CD14-positive monocyte (primary cell): ENCODE data around the gene SNN. TPM values are rescaled to one million over a fixed set of nuclear protein-coding genes. Genes with fewer than 3 reads are reported as not detected.

Experiments
- DNase-seq, 3 donors: peaks; one replicate each; pipeline ENCODE4 v3.0.0-alpha.2; 2011 to 2022
- H2AFZ ChIP-seq: 2 replicates; pipeline ENCODE4 v1.6.0; 2012; ENCODE audit warnings: mild to moderate bottlenecking, low read depth, low read length, inconsistent platforms; ENCODE audit not compliant: insufficient read depth, poor library complexity, severe bottlenecking
- H3K27ac ChIP-seq, 2 donors: 1 replicate in 1 of 2; 2 replicates in 1 of 2; pipeline ENCODE4 v1.5.1; 2012 to 2013; ENCODE audit warnings: low read length in 2 of 2, control low read depth in 1 of 2, inconsistent platforms in 1 of 2, low read depth in 1 of 2, mild to moderate bottlenecking in 1 of 2
- H3K27me3 ChIP-seq, 2 donors: one replicate each; pipeline versions ENCODE4 v1.6.0 to v1.6.1; 2011 to 2013; ENCODE audit warnings: low read length in 2 of 2; ENCODE audit not compliant: control insufficient read depth in 2 of 2, insufficient read depth in 2 of 2
- H3K36me3 ChIP-seq, 2 donors: replicated peaks in 1 of 2; 1 replicate in 1 of 2; 2 replicates in 1 of 2; pipeline versions ENCODE4 v1.5.1 to v1.6.1; 2012 to 2013; ENCODE audit warnings: low read length in 2 of 2, control low read depth in 1 of 2, inconsistent platforms in 1 of 2, mild to moderate bottlenecking in 1 of 2; ENCODE audit not compliant: insufficient read depth in 2 of 2, control insufficient read depth in 1 of 2
- H3K4me1 ChIP-seq, 2 donors: 1 replicate in 1 of 2; 2 replicates in 1 of 2; pipeline versions ENCODE4 v1.5.1 to v1.6.1; 2012 to 2013; ENCODE audit warnings: low read length in 2 of 2, control low read depth in 1 of 2, inconsistent platforms in 1 of 2, mild to moderate bottlenecking in 1 of 2, moderate library complexity in 1 of 2; ENCODE audit not compliant: insufficient read depth in 2 of 2, control insufficient read depth in 1 of 2
- H3K4me2 ChIP-seq: replicated peaks from 2 replicates; pipeline ENCODE3; 2012; ENCODE audit warnings: low read length, moderate library complexity, mild to moderate bottlenecking; ENCODE audit not compliant: poor library complexity, severe bottlenecking; ENCODE audit errors: extremely low read depth
- H3K4me3 ChIP-seq, 3 experiments: fragments of 200-600 bp in 1 of 3; sonication (generic) in 1 of 3; replicated peaks in 1 of 3; 1 replicate in 2 of 3; 2 replicates in 1 of 3; pipeline ENCODE4 v1.5.1; 2011 to 2013; ENCODE audit warnings: low read length in 3 of 3, mild to moderate bottlenecking in 3 of 3, control low read depth in 2 of 3, low read depth in 2 of 3, inconsistent platforms in 1 of 3, moderate library complexity in 1 of 3
- H3K79me2 ChIP-seq: 2 replicates; pipeline ENCODE4 v1.6.0; 2012; ENCODE audit warnings: mild to moderate bottlenecking, control low read depth, inconsistent platforms, low read length, moderate library complexity; ENCODE audit not compliant: insufficient read depth
- H3K9ac ChIP-seq: 2 replicates; pipeline ENCODE4 v1.6.0; 2017; ENCODE audit warnings: low read length, mild to moderate bottlenecking; ENCODE audit not compliant: insufficient read depth, poor library complexity, severe bottlenecking
- H3K9me3 ChIP-seq, 2 donors: replicated peaks in 1 of 2; 1 replicate in 1 of 2; 2 replicates in 1 of 2; pipeline versions ENCODE4 v1.5.1 to v1.6.1; 2012 to 2013; ENCODE audit warnings: low read length in 2 of 2, control low read depth in 1 of 2; ENCODE audit not compliant: control insufficient read depth in 1 of 2, insufficient read depth in 1 of 2
- H4K20me1 ChIP-seq: 2 replicates; pipeline ENCODE4 v1.6.0; 2012; ENCODE audit warnings: mild to moderate bottlenecking, low read length, control low read depth, moderate library complexity; ENCODE audit not compliant: insufficient read depth
- H3K27ac Mint-ChIP-seq, 7 donors: one replicate each; pipeline ENCODE4 v1.8.0; 2020; ENCODE audit warnings: mild to moderate bottlenecking in 7 of 7, mixed read lengths in 7 of 7, moderate library complexity in 6 of 7, inconsistent platforms in 2 of 7
- H3K27me3 Mint-ChIP-seq, 3 donors: one replicate each; pipeline ENCODE4 v1.8.0; 2021 to 2022; ENCODE audit warnings: low read depth in 3 of 3, mild to moderate bottlenecking in 3 of 3, mixed read lengths in 3 of 3, moderate library complexity in 3 of 3, inconsistent platforms in 1 of 3
- H3K36me3 Mint-ChIP-seq, 2 donors: one replicate each; pipeline ENCODE4 v1.8.0; 2020; ENCODE audit warnings: mixed read lengths in 2 of 2, inconsistent platforms in 1 of 2, mild to moderate bottlenecking in 1 of 2
- H3K4me1 Mint-ChIP-seq: one replicate; pipeline ENCODE4 v1.8.0; 2020; ENCODE audit warnings: mild to moderate bottlenecking, mixed read lengths
- H3K4me3 Mint-ChIP-seq, 2 donors: one replicate each; pipeline ENCODE4 v1.8.0; 2020; ENCODE audit warnings: mild to moderate bottlenecking in 2 of 2, mixed read lengths in 2 of 2, moderate library complexity in 1 of 2
- H3K9me3 Mint-ChIP-seq, 7 donors: one replicate each; pipeline ENCODE4 v1.8.0; 2020 to 2022; ENCODE audit warnings: mixed read lengths in 7 of 7, mild to moderate bottlenecking in 6 of 7, moderate library complexity in 6 of 7, inconsistent platforms in 2 of 7
- CTCF ChIP-seq: fragments of 200-600 bp; IDR thresholded peaks from one replicate; pipeline ENCODE4 v1.8.0; 2022; ENCODE audit warnings: antibody characterized with exemption, mild to moderate bottlenecking
- WGBS: methylation state at CpG from one replicate; pipeline ENCODE4 v1.1.5; 2013; ENCODE audit warnings: missing lambda C conversion rate; ENCODE audit not compliant: insufficient coverage; 5-methylcytosine and 5-hydroxymethylcytosine counted together
- intact Hi-C, 2 donors: fragments of 100-400 bp; cut with micrococcal nuclease; formaldehyde crosslinking; loops; one replicate each; pipeline versions ENCODE4 v1.15.0 to v1.15.1; 2023
- polyA plus RNA-seq, 3 donors: library from polyadenylated mRNA; depleted of rRNA in 1 of 3; unstranded in 2 of 3; stranded (reverse) in 1 of 3; fragments of 300-500 nt in 2 of 3; fragments of >200 nt in 1 of 3; fragmentation: Illumina TruSeq in 2 of 3; gene quantifications; 1 replicate in 2 of 3; 2 replicates in 1 of 3; pipeline ENCODE4 v1.2.3, GENCODE V29; 2012 to 2021

The SNN gene
- polyA plus RNA-seq, 3 donors: 89.4 to 111 (median 91.7) TPM

GRCh38 chr16:11689031-11689840 lies 21.0 kb downstream of the SNN start:
- peak overlapping the region; percentile 29 for H3K9ac ChIP-seq
- H4K20me1 ChIP-seq: no peaks in the 10 kb centered on the region
- WGBS: no CpG with 5 or more reads among the region's 3 CpGs
- H3K27me3 ChIP-seq: no peaks in the 10 kb centered on the region
- H2AFZ ChIP-seq: peak overlapping the region; percentile 21
- Mint-ChIP-seq H3K4me1 (peaks cover 20% of the 10 kb centered on the region), H3K36me3 (peaks cover 73 to 82% of the 10 kb centered on the region in 2 donors), H3K27me3 (peaks cover 0 to 1% (median 0%) of the 10 kb centered on the region in 3 donors), H3K9me3 (no peaks in the 10 kb centered on the region), H3K4me3 (peak overlapping the region; percentile 45 to 62), H3K27ac (peak overlapping the region; percentile 83 to 95 (median 92))
- no peak for TF ChIP-seq CTCF
- H3K4me2 ChIP-seq: peak overlapping the region; percentile 35
- peaks cover 56 to 79% of the 10 kb centered on the region in 2 donors for H3K36me3 ChIP-seq
- H3K9me3 ChIP-seq: no peaks in the 10 kb centered on the region
- peak overlapping the region; percentile 65 to 80 for H3K27ac ChIP-seq
- peaks cover 23 to 25% of the 10 kb centered on the region in 2 donors for H3K4me1 ChIP-seq
- peaks cover 41% of the 10 kb centered on the region for H3K79me2 ChIP-seq
- DNase-seq: peak; percentile 66 to 82 (median 82)
- intact Hi-C loops: no loop called here
- peak overlapping the region in 1 of 3 experiments; percentile 53 for H3K4me3 ChIP-seq

DNA sequence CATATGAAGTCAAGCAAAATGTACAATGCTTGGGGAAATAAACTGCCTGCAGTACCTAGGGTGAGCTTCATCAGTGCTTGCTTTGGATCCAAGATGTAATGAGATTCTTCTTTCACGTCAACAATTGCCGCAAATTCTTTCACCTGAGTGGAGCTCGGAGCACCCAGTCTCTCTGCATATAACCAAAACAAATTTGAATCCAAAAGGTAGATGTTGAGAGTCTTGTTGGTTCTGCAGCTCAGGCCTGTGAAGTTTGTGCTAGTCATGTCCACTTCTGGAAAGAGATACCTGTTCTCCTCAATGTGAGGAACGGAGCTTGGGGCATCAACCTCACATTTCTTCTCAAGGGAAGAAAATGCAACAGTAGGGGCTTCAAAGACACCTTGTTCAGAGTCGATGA lies 23.0 kb downstream of the SNN start:
- no peaks in the 10 kb centered on the region for H3K9me3 Mint-ChIP-seq
- H3K4me1 Mint-ChIP-seq: peaks cover 24% of the 10 kb centered on the region
- no peak overlapping the region for H2AFZ ChIP-seq
- peaks cover 23 to 25% of the 10 kb centered on the region in 2 donors for H3K4me1 ChIP-seq
- WGBS: no CpG with 5 or more reads among the region's 5 CpGs
- H3K79me2 ChIP-seq: peaks cover 47% of the 10 kb centered on the region
- H3K9me3 ChIP-seq: no peaks in the 10 kb centered on the region
- H3K27ac Mint-ChIP-seq: no peak overlapping the region
- H3K4me2 ChIP-seq: no peak overlapping the region
- peaks cover 0 to 3% (median 0%) of the 10 kb centered on the region in 3 donors for H3K27me3 Mint-ChIP-seq
- no peak for TF ChIP-seq CTCF
- H3K36me3 ChIP-seq: peaks cover 57 to 79% of the 10 kb centered on the region in 2 donors
- H3K36me3 Mint-ChIP-seq: peaks cover 70 to 81% of the 10 kb centered on the region in 2 donors
- H3K4me3 Mint-ChIP-seq: no peak overlapping the region
- intact Hi-C loops: no loop called here
- H3K4me3 ChIP-seq: no peak overlapping the region
- no peaks in the 10 kb centered on the region for H3K27me3 ChIP-seq
- no peak for DNase-seq
- peaks cover 11% of the 10 kb centered on the region for H4K20me1 ChIP-seq
- no peak overlapping the region for H3K9ac ChIP-seq
- peak overlapping the region in 1 of 2 donors; percentile 30 for H3K27ac ChIP-seq
